Peyer's patch (tissue), 4 donors: ENCODE data around the gene POU2AF2. TPM values are rescaled to one million over a fixed set of nuclear protein-coding genes. Genes with fewer than 3 reads are reported as not detected.

ENCODE experiments used
- DNase-seq, 3 donors: peaks; one replicate each; pipeline ENCODE4 v3.0.0-alpha.2; 2017 to 2019
- H3K27ac ChIP-seq, 4 donors: fragments of 200-600 bp; sonication (generic); one replicate each; pipeline ENCODE4 v1.5.1; 2016 to 2019
- H3K27me3 ChIP-seq, 2 donors: fragments of 200-600 bp; sonication (generic); one replicate each; pipeline ENCODE4 v1.5.1; 2019
- H3K36me3 ChIP-seq, 3 donors: fragments of 200-600 bp; sonication (generic); one replicate each; pipeline ENCODE4 v1.5.1; 2016 to 2019
- H3K4me1 ChIP-seq, 4 donors: fragments of 200-600 bp; sonication (generic); one replicate each; pipeline ENCODE4 v1.5.1; 2016 to 2019
- H3K4me3 ChIP-seq, 4 donors: fragments of 200-600 bp; sonication (generic); 1 replicate in 3 of 4; 2 replicates in 1 of 4; pipeline ENCODE4 v1.5.1; 2016 to 2019; ENCODE audit warnings: mild to moderate bottlenecking in 1 of 4
- H3K9me3 ChIP-seq, 4 donors: fragments of 200-600 bp; sonication (generic); one replicate each; pipeline ENCODE4 v1.5.1; 2016 to 2019; ENCODE audit warnings: mild to moderate bottlenecking in 1 of 4
- CTCF ChIP-seq, 6 experiments: fragments of 450-650 bp in 4 of 6; fragments of 200-600 bp in 2 of 6; sonication (generic) in 1 of 6; IDR thresholded peaks; one replicate each; pipeline ENCODE4 v1.5.1; 2017 to 2019; ENCODE audit warnings: antibody characterized with exemption in 6 of 6, mild to moderate bottlenecking in 3 of 6, moderate library complexity in 1 of 6
- POLR2A ChIP-seq, 2 donors: fragments of 450-650 bp; IDR thresholded peaks; one replicate each; pipeline ENCODE4 v1.5.1; 2017; ENCODE audit warnings: antibody characterized with exemption in 2 of 2, mild to moderate bottlenecking in 2 of 2, moderate library complexity in 2 of 2
- total RNA-seq, 4 donors: library from RNA; depleted of rRNA; stranded (reverse); fragments of >200 nt; gene quantifications; one replicate each; pipeline ENCODE4 v1.1.0, GENCODE V29; 2016

Gene POU2AF2
- total RNA-seq, 4 donors from 2014 or later = 1.2 to 4.4 TPM; not detected in 2

DNA sequence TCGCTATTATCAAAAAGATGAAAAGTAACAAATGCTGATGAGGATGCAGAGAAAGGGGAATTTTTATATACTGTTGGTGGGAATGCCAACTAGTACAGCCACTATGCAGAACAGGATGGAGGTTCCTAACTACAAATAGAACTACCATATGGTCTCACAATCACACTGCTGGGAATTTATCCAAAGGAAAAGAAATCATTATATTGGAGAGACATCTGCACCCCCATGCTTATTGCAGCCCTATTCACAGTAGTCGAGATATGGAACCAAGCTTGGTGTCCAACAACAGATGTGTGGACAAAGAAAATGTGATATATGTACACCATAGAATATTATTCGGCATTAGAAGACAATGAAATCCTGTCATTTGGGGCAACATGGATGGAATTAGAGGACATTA lies 19.6 kb upstream of the POU2AF2 start:
- DNase-seq = no peak
- TF ChIP-seq CTCF (IDR thresholded peaks at IDR 0.05) (no peak), POLR2A (IDR thresholded peaks at IDR 0.05) (no peak)
- no peaks in the 10 kb centered on the region for H3K9me3 ChIP-seq
- H3K4me1 ChIP-seq = peaks cover 0 to 6% (median under 1%) of the 10 kb centered on the region in 4 donors
- no peaks in the 10 kb centered on the region for H3K36me3 ChIP-seq
- H3K27me3 ChIP-seq = no peaks in the 10 kb centered on the region
- H3K4me3 ChIP-seq = no peak overlapping the region
- H3K27ac ChIP-seq = no peak overlapping the region

DNA sequence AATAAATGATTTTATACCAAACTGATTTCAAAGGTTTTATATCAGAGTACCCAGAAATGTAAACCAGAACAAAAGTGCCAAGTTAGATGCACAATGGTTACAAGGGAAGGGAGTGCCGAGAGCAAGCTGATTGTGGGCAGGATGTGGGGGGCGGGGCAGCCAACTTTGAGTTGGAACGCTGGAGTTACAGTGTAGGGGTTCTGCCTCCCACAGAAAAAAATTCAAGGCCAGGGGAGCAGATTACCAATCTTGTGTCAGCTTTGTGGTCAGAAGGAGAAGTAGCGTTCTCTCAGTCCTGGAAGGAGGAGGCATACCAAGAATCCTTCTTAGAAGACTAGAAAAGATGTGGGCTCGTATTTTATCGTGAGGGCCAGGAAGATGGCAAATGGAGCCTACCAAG lies 15.9 kb upstream of the POU2AF2 start:
- DNase-seq = no peak
- TF ChIP-seq POLR2A (IDR thresholded peaks at IDR 0.05) (no peak), CTCF (IDR thresholded peaks at IDR 0.05) (no peak)
- Histone ChIP-seq H3K4me1 (peaks cover 0 to 4% (median 2%) of the 10 kb centered on the region in 4 donors), H3K27ac (no peak overlapping the region), H3K9me3 (no peaks in the 10 kb centered on the region), H3K36me3 (no peaks in the 10 kb centered on the region), H3K27me3 (no peaks in the 10 kb centered on the region), H3K4me3 (no peak overlapping the region)

DNA sequence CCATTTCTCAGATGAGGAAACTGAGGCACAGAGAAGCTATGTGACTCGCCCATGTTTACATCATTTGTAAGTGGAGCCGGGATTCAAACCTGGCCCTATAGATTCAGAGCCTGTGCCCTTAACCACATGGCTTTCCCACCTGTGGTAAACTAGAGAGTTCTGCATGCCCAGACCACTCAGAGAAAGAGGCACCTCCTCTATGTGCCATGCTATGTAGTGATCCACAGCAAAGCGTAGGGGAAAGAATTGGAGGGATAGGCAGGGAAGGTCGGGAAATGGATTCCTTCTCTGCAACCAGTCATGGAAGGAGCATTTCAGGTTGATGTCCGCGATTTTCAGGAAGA lies 15.4 kb upstream of the POU2AF2 start:
- no peaks in the 10 kb centered on the region for H3K27me3 ChIP-seq
- peak overlapping the region in 2 of 4 donors; percentile 52 to 57 for H3K4me3 ChIP-seq
- no peaks in the 10 kb centered on the region for H3K36me3 ChIP-seq
- no peaks in the 10 kb centered on the region for H3K9me3 ChIP-seq
- no peak for DNase-seq
- H3K4me1 ChIP-seq = peaks cover 0 to 4% (median 2%) of the 10 kb centered on the region in 4 donors
- TF ChIP-seq CTCF (IDR thresholded peaks at IDR 0.05) = no peak
- no peak for TF ChIP-seq POLR2A (IDR thresholded peaks at IDR 0.05)
- H3K27ac ChIP-seq = peak overlapping the region in 1 of 4 donors; percentile 1

- no peak for DNase-seq
- no peaks in the 10 kb centered on the region for H3K27me3 ChIP-seq
- TF ChIP-seq CTCF (IDR thresholded peaks at IDR 0.05) = no peak
- TF ChIP-seq POLR2A (IDR thresholded peaks at IDR 0.05) = no peak
- H3K9me3 ChIP-seq = no peaks in the 10 kb centered on the region
- peak overlapping the region in 1 of 4 donors; percentile 18 for H3K27ac ChIP-seq
- H3K36me3 ChIP-seq = no peaks in the 10 kb centered on the region
- peaks cover 0 to 4% (median 2%) of the 10 kb centered on the region in 4 donors for H3K4me1 ChIP-seq
- H3K4me3 ChIP-seq = no peak overlapping the region
Measured at GRCh38 chr11:111231836-111232235, 13.7 kb upstream of the POU2AF2 start.

GRCh38 chr11:111236383-111236782 lies 9.1 kb upstream of the POU2AF2 start:
- TF ChIP-seq POLR2A (IDR thresholded peaks at IDR 0.05) (no peak), CTCF (IDR thresholded peaks at IDR 0.05) (no peak)
- no peaks in the 10 kb centered on the region for H3K9me3 ChIP-seq
- no peaks in the 10 kb centered on the region for H3K4me1 ChIP-seq
- H3K36me3 ChIP-seq = no peaks in the 10 kb centered on the region
- no peak overlapping the region for H3K27ac ChIP-seq
- no peaks in the 10 kb centered on the region for H3K27me3 ChIP-seq
- DNase-seq = no peak
- no peak overlapping the region for H3K4me3 ChIP-seq

- TF ChIP-seq CTCF (IDR thresholded peaks at IDR 0.05) = no peak
- TF ChIP-seq POLR2A (IDR thresholded peaks at IDR 0.05) = no peak
- H3K9me3 ChIP-seq = no peaks in the 10 kb centered on the region
- DNase-seq = no peak
- no peaks in the 10 kb centered on the region for H3K27me3 ChIP-seq
- no peak overlapping the region for H3K4me3 ChIP-seq
- H3K36me3 ChIP-seq = no peaks in the 10 kb centered on the region
- no peaks in the 10 kb centered on the region for H3K4me1 ChIP-seq
- no peak overlapping the region for H3K27ac ChIP-seq
Measured at GRCh38 chr11:111237926-111238325, 7.6 kb upstream of the POU2AF2 start.
